SH-SY5Y (cell line): ENCODE results near the gene MAPK12.

ENCODE experiments used
- GATA2 ChIP-seq: IDR thresholded peaks from 2 replicates; pipeline ENCODE4 v1.6.1; 2011; ENCODE audit warnings: mild to moderate bottlenecking, low read depth, low read length
- GATA3 ChIP-seq: IDR thresholded peaks from 2 replicates; pipeline ENCODE4 v1.6.1; 2011; ENCODE audit warnings: low read depth, mild to moderate bottlenecking, low read length, moderate library complexity

Gene MAPK12

DNA sequence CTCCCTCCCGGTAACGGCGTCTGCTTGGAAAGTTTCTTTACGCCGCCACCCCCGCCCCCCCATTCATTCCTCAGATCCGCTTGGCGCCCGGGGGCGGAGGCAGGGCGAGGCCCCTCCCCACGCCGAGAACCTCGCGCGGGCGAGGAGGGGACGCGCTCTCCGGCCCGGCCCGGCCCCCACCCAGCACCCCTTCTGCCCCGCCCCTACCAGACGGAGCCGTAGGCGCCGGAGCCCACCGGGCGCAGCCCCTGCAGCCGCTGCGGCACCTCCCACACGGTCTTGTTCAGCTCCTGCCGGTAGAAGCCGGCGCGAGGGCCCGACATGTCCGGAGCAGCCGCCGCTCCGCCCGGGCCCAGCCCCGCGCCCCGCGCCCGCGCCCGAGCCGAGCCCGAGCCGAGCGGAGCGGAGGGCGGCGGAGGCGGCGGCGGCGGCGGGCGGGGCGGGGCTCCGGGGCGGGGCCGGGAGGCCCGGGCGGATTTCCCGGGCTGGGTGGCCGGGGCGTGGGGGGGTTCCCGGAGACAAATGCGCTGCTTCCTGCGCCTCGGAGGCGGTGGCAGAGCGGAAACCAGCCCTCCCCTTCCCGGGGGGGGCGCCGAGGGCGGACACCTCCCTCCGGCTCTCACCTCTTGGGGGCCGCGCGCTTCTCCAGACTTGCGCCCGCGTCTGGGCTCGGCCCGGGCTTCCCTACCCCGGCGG, 8.6 kb upstream of the MAPK12 start, which contains the start of gene MAPK11:
Gene MAPK11, minus strand, starts transcription at position 411 of the 696 bp plus-strand sequence. Its CDS starts 88 bp downstream, at position 323.
- TF ChIP-seq GATA2 = no peak
- no peak for TF ChIP-seq GATA3

DNA sequence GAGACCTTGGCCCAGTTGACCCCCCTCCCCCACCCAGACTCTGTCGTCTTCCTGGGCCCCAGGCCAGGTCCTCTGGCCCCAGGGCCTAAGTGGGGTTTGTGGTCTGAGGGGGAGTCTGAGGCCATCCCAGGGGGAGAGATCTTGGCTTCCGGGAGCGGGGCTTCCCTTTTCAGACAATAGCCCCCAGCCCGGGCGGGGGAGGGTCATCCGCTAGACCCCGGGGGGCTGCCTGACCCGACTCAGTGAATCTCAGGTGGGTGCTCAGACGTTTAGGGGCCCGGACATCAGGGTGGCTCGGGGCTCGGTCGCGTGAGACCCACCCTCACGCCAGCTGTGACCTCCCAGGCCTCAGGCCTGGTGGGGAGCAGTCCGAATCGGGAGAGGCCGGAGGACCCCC, 8.1 kb upstream of the MAPK12 start:
- no peak for TF ChIP-seq GATA2
- TF ChIP-seq GATA3 = no peak

GRCh38 chr22:50268655-50269113, 7.2 kb upstream of the MAPK12 start:
- TF ChIP-seq GATA3 (no peak), GATA2 (no peak)

- TF ChIP-seq GATA2 (no peak), GATA3 (no peak)
Measured at GRCh38 chr22:50267591-50268390, 6.3 kb upstream of the MAPK12 start.

DNA sequence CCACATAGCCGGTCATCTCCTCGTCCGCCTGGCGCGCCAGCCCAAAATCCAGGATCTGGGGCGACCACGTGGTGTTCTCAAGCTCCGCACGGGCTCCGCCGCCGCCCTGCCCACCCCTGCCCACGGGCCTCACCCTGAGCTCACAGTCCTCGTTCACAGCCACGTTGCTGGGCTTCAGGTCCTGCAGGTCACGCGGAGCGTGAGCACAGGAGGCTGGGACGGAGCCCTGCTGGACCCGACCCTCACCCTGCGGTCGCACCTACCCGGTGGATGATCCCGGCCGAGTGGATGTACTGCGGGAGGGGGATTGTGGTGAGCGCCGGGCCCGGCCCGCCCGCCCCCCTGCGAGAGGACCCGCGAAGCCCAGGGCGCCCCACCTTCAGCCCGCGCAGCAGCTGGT, 5.5 kb upstream of the MAPK12 start:
- TF ChIP-seq GATA2 (no peak), GATA3 (no peak)

GRCh38 chr22:50264946-50265669, 3.6 kb upstream of the MAPK12 start:
- TF ChIP-seq GATA2 = no peak
- TF ChIP-seq GATA3 = no peak

DNA sequence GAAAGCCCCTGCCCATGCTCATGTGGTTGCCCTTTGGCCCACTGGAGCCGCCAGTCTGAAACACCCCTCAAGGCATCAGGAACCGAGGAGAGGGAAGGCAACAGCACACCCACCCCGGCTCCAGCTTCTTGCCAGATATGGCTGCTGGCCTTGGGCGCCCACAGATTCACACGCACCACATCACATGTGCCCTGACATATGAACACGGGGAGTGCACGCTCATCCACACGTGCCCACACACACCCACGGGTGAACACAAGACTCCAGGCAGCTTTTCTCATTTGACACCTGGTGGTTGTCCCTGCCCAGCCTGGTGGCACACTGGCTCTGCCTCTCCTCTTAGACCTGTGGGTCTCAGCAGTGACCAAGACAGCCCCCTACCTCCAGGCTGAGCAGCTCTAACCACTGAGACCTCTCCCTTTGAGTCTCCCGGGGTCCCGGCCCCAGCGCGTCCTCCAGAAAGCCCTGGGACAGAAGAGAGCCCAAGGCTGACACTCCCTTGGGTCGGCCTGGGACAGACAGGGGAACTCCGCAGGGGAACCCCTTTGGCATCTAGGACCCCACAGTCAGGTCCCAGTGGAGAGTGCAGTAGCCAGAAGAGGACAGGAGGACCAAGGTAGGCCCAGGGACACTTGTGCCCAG, 2.7 kb upstream of the MAPK12 start:
- no peak for TF ChIP-seq GATA3
- no peak for TF ChIP-seq GATA2

DNA sequence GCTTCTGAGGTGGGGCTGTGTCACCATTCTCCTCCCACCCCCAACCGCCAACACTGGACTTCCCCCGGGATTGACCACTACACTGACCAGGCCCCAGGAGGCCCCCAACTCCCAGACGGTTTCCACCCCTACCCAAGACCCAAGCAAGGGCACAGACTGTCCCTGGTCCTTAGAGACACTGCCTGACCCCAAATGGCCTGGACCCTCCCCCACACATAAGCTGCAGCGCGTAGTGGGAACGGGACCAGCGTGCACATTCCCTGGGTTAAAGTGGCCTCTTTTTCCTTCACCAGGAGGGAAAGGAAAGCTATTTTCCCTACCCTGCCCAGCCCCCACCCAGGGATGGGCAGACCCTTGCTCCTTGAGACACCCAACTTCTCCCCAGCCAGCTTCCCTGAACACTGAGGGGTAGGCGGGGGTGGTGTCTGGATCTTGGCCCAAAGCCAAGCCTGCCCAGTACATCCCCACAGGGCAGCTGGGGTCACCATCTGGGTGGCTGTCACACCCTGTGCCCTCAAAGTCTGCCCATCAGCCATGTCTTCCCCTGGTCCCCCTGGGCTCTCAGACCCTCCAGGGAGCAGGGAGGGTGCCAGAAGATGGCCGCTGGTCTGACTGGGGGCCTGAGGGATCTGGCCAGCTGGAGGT, 1.6 kb upstream of the MAPK12 start:
- no peak for TF ChIP-seq GATA3
- TF ChIP-seq GATA2 = no peak

DNA sequence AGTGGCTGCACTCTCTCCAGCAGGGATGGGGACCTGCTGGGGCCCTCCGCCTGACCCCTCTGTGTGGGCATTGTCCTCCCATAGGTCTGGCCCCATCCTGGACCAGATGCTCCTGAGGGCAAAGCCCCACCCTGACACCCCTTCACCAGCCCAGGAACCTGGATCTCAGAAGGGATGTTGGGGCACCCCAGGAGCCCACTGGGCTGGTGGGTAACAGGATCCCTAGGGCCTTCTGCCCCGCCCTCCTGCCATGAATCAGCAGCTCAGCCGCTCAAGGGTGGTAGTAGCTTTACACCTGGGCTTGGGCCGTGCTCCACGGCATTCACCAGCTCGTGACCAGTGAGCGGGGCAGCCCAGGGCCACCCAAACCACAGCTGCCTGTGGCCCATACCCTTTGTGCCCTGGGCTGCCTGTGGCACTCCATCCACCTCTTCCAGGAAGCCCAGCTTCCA, 1.0 kb upstream of the MAPK12 start:
- TF ChIP-seq GATA2 = no peak
- no peak for TF ChIP-seq GATA3

DNA sequence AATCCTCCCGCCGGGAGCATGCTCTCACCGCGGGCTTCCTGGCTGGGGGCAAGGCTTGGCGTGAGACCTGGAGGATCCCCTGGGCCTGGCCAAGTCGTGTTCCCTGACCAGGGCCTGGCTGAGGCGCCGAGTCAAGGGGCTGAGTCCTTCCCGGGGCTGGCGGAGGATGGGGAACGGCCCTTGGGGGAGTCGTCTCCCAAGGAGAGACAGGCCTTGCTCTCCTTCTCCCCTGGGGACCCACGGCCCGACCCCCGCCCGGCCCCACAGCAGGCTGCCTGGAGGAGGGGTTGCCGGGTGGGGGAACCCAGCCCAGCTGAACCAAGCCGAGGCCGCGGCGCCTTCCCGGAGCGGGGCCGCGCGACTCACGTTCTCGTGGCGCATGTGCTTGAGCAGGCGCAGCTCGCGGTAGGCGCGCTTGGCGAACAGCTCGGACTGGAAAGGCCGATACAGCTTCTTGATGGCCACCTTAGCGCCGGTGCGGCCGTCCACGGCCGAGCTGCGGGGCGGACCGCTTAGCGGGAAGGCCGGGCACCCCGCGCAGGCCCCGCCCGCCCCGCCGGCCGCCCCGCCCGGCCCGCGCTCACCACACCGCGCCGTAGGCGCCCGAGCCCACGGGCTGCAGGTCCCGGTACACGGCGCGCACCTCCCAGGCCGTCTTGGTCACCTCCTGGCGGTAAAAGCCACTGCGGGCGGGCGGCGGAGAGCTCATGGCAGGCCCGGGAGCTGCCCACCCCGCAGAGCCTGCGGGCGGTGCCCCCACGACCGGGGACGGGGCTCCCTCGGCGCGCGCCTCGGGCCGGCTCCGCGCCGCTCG, 475 bp downstream of the MAPK12 start:
- TF ChIP-seq GATA2 = no peak
- no peak for TF ChIP-seq GATA3

DNA sequence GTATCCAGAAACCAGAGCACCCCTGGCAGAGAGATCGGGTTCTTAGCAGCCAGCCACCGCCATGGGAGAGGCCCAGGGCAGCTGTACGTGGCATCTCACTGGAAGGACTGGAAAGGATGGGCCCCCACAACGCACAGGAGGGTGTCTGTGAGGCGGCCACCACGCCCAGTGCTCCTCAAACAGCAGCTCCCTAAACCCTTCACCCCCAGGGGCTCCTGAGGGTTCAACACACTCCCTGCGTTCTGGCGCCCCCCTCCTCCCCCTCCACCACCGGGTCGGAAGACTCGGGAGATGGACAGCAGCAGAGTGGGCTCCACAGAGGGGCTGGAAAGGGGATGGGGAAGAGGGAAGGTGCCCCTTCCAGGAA, 1.1 kb downstream of the MAPK12 start:
- TF ChIP-seq GATA2 (no peak), GATA3 (no peak)

DNA sequence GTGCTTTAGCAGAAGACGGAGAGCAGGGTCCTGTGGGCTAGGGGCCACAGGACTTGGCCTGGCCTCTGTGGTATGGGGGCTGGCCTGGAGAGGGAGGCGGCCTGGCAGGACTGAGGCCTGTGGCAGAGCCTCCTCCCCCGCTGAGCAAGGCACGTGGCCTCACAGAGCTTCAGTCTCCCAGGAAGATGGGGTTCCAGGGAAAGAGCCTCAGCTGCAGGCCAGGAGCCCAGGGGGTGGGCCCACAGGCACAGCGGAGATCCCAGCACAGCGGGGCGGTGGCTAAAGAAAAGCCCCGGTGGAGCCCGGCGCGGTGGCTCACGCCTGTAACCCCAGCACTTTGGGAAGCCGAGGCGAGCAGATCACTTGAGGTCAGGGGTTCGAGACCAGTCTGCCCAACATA, 2.2 kb downstream of the MAPK12 start:
- TF ChIP-seq GATA3 = no peak
- TF ChIP-seq GATA2 = no peak
